GM21390 (cell line): Measurements from ENCODE around the gene RFC3.
"Not testable (repeated sequence)": the region's sequence is repeated elsewhere in the genome, so short reads cannot be mapped to it uniquely, and the experiment has no call there.

Source experiments
- ATAC-seq: cut with Tn5 transposase; IDR thresholded peaks from one replicate; pipeline ENCODE4 v1.9.1; 2021; ENCODE audit not compliant: unreplicated experiment

RFC3 gene

GRCh38 chr13:33817901-33818706 lies at the start of gene RFC3:
RFC3 (plus strand) TSS chr13:33818149; CDS start chr13:33818179, 30 bp downstream.
- peak; percentile 91 for ATAC-seq

- no peak for ATAC-seq
Observed at GRCh38 chr13:33771296-33771695, 46.7 kb upstream of the RFC3 start.

- ATAC-seq, result no peak
Observed at GRCh38 chr13:33773790-33774462, 44.0 kb upstream of the RFC3 start.

- ATAC-seq, result no peak
Observed at GRCh38 chr13:33775339-33776108, 42.4 kb upstream of the RFC3 start.

- no peak for ATAC-seq
Observed at GRCh38 chr13:33776239-33776881, 41.6 kb upstream of the RFC3 start.

GRCh38 chr13:33782631-33783030 lies 35.3 kb upstream of the RFC3 start:
- no peak for ATAC-seq

- not testable (repeated sequence) for ATAC-seq
Observed at GRCh38 chr13:33783212-33783611, 34.7 kb upstream of the RFC3 start.

- ATAC-seq, result no peak
Observed at GRCh38 chr13:33784738-33785137, 33.2 kb upstream of the RFC3 start.

- ATAC-seq, result no peak
Observed at GRCh38 chr13:33785384-33785783, 32.6 kb upstream of the RFC3 start.

- ATAC-seq, result peak; percentile 64
Observed at GRCh38 chr13:33787051-33787591, 30.8 kb upstream of the RFC3 start.

- ATAC-seq, result no peak
Observed at GRCh38 chr13:33789066-33789606, 28.8 kb upstream of the RFC3 start.

GRCh38 chr13:33789739-33790138 lies 28.2 kb upstream of the RFC3 start:
- no peak for ATAC-seq

- ATAC-seq, result no peak
Observed at GRCh38 chr13:33793726-33794125, 24.2 kb upstream of the RFC3 start.

GRCh38 chr13:33794576-33794975 lies 23.4 kb upstream of the RFC3 start:
- ATAC-seq, result no peak

GRCh38 chr13:33796095-33796494 lies 21.9 kb upstream of the RFC3 start:
- ATAC-seq, result no peak

- ATAC-seq, result peak; percentile 58
Observed at GRCh38 chr13:33797622-33798021, 20.3 kb upstream of the RFC3 start.

GRCh38 chr13:33798023-33798422 lies 19.9 kb upstream of the RFC3 start:
- ATAC-seq, result no peak

- ATAC-seq, result no peak
Observed at GRCh38 chr13:33799950-33800592, 17.9 kb upstream of the RFC3 start.

GRCh38 chr13:33800646-33801186 lies 17.2 kb upstream of the RFC3 start:
- ATAC-seq, result no peak
